ENCODE data around the gene BCL2L13. TPM values are rescaled to one million over a fixed set of nuclear protein-coding genes. Genes with fewer than 3 reads are reported as not detected.

The BCL2L13 gene
- total RNA-seq, 4 donors from 2014 or later: 46.0 to 103 (median 72.2) TPM

- H3K4me3 ChIP-seq (replicated peaks in 1 of 3): no peak overlapping the region
- TF ChIP-seq CTCF (IDR thresholded peaks at IDR 0.05): no peak
- TF ChIP-seq POLR2A (IDR thresholded peaks at IDR 0.05): no peak
- no peak for DNase-seq
- H3K4me1 ChIP-seq: peaks cover 14 to 34% of the 10 kb centered on the region in 2 donors
- no peaks in the 10 kb centered on the region for H3K9me3 ChIP-seq
- intact Hi-C loops (cut with DNase I): no loop called here
- no peaks in the 10 kb centered on the region for H3K27me3 ChIP-seq
- H3K36me3 ChIP-seq: no peaks in the 10 kb centered on the region
- 66 to 79% methylated on average over 6 of the region's 6 CpGs for WGBS, 2 donors
- peak overlapping the region in 2 of 3 donors; percentile 29 to 46 for H3K27ac ChIP-seq
Measured at GRCh38 chr22:17777717-17778044, 139.1 kb downstream of the BCL2L13 start.

- no peak overlapping the region for H3K4me3 ChIP-seq (replicated peaks in 1 of 3)
- intact Hi-C loops (cut with DNase I): no loop called here
- DNase-seq: no peak
- no peak overlapping the region for H3K27ac ChIP-seq
- H3K9me3 ChIP-seq: no peaks in the 10 kb centered on the region
- H3K36me3 ChIP-seq: no peaks in the 10 kb centered on the region
- peaks cover 9 to 27% of the 10 kb centered on the region in 2 donors for H3K4me1 ChIP-seq
- WGBS, 2 donors: 93 to 97% methylated on average over 18 to 21 of the region's 23 CpGs
- no peak for TF ChIP-seq POLR2A (IDR thresholded peaks at IDR 0.05)
- TF ChIP-seq CTCF (IDR thresholded peaks at IDR 0.05): no peak
- no peaks in the 10 kb centered on the region for H3K27me3 ChIP-seq
Measured at GRCh38 chr22:17778412-17778976, 139.9 kb downstream of the BCL2L13 start.

GRCh38 chr22:17779286-17780115, 140.9 kb downstream of the BCL2L13 start:
- Histone ChIP-seq H3K27ac (no peak overlapping the region), H3K27me3 (no peaks in the 10 kb centered on the region), H3K4me1 (peaks cover 6 to 23% of the 10 kb centered on the region in 2 donors), H3K9me3 (no peaks in the 10 kb centered on the region), H3K4me3 (replicated peaks in 1 of 3) (no peak overlapping the region), H3K36me3 (no peaks in the 10 kb centered on the region)
- DNase-seq: no peak
- 57 to 71% methylated on average over 19 to 25 of the region's 27 CpGs for WGBS, 2 donors
- no peak for TF ChIP-seq POLR2A (IDR thresholded peaks at IDR 0.05)
- intact Hi-C loops (cut with DNase I): no loop called here

DNA sequence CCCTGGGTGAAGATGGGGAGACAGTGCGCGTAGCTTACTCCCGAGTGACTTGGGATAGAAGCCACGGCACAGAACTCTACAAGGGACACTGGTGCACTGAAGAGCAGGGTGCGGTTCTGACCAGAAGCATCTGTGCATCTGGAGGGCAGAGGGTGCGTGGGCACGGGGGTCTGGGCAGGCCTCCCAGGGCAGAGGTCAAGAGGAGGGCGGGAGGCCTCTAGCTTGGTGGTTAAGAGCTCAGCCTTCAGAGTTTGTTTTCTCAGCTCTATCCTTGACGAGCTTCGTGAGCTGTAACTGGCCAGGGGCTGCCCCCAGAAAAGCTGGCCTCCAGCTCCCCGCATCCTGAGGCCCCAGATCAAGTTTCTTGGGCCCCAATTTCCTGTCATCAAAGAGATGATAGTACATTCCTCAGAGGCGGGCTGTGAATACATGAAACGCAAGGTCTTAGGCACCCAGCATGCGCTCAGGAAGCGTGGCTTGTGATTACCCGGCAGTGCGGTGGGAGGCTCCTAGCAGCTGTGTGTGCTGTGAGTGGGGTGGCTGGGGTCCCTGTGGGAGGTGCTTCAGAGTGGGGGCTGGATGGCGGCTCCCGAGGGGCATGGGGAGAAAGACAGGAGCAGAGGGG, 141.7 kb downstream of the BCL2L13 start:
- Histone ChIP-seq H3K9me3 (no peaks in the 10 kb centered on the region), H3K27me3 (no peaks in the 10 kb centered on the region), H3K4me1 (peaks cover 6 to 20% of the 10 kb centered on the region in 2 donors), H3K27ac (no peak overlapping the region), H3K4me3 (replicated peaks in 1 of 3) (no peak overlapping the region), H3K36me3 (no peaks in the 10 kb centered on the region)
- WGBS, 2 donors: 45 to 56% methylated on average over 18 to 19 of the region's 19 CpGs
- TF ChIP-seq CTCF (IDR thresholded peaks at IDR 0.05): no peak
- no peak for DNase-seq
- intact Hi-C loops (cut with DNase I): no loop called here

Small RNA genes within 50 kb of the gene (microRNA-seq; reads per million reads assigned to microRNA genes)
- not detected for gene MIR3198-1

Small RNA genes within 50 kb of the gene (small RNA-seq; reads per million reads assigned to genes)
- gene MIR3198-1: not detected

Other genes starting within 250 kb of the BCL2L13 start
- 1 to 10 TPM in 2 of 4 donors, under 1 TPM in 2; 0.29 to 1.7 (median 0.84) TPM for gene SLC25A18, start 75.3 kb upstream of the BCL2L13 start, total RNA-seq
- gene ATP6V1E1, start 10.0 kb upstream of the BCL2L13 start, total RNA-seq: 100 to 1,000 TPM in 3 of 4 donors, 10 to 100 TPM in 1; 88.6 to 132 (median 119) TPM
- 10 to 100 TPM in 3 of 4 donors, 1 to 10 TPM in 1; 4.6 to 18.3 (median 14.9) TPM for gene BID, start 135.7 kb downstream of the BCL2L13 start, total RNA-seq

Measured in thyroid gland (tissue), 4 donors.